ENCODE data around the gene TMEM158.

DNA sequence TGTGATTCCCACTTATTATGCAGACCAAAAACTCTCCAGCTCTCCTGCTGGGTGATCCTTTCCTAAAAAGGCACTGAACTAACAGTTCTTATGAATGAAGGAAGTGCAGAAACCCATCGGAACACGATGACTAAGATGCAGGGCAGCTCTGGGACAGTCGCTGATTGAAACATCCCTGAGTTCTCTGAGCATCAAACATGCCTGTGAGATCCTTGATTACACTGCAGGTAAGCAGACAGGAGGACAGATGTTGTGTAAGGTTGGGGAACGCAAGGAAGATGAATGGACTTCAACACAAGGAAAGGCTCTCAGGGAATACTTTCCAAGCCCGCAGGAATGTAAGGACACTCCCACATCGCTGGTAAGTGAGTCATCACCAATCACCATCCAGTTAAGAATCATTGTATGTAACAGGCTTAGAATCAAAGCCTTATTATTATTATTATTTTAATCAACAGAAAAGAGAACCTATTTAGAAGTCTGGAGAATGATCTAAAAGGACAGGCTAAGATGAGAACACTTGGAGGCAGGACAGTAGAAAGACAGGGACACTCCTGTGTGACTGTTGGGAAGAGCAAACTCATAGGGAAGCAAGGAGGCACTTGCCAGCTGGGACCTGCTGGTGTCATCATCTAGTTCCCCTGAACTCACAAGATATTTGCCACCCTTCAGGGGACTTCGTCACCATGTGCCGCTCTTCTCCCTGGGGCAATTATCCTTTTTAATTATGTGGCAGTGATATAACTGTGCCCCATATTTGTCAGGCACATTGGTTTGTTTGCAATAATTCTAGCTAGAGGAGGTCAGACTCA, 26.0 kb downstream of the TMEM158 start:
- no peak for TF ChIP-seq CTCF (IDR thresholded peaks at IDR 0.05; ENCODE audit: control extremely low read depth in 1 of 3, insufficient read depth in 1 of 3, low read depth in 1 of 3, low read length in 3 of 3)
- TF ChIP-seq RBBP5 (IDR thresholded peaks at IDR 0.05; ENCODE audit: borderline replicate concordance, low read depth, low read length): no peak

All from H1 (cell line).